ENCODE results near the gene ABLIM3.

ABLIM3 gene

GRCh38 chr5:149133795-149134777 is 7.2 kb upstream of the ABLIM3 start:
- no peak for DNase-seq (ENCODE audit: low read depth)

- DNase-seq (ENCODE audit: low read depth) = no peak
Measured at GRCh38 chr5:149134778-149135500, 6.4 kb upstream of the ABLIM3 start.

GRCh38 chr5:149135536-149136201 is 5.6 kb upstream of the ABLIM3 start:
- no peak for DNase-seq (ENCODE audit: low read depth)

- no peak for DNase-seq (ENCODE audit: low read depth)
Measured at GRCh38 chr5:149138182-149138923, 2.9 kb upstream of the ABLIM3 start.

- no peak for DNase-seq (ENCODE audit: low read depth)
Measured at GRCh38 chr5:149140197-149141002, 893 bp upstream of the ABLIM3 start.

GRCh38 chr5:149141957-149142851 is 911 bp downstream of the ABLIM3 start:
- no peak for DNase-seq (ENCODE audit: low read depth)

GRCh38 chr5:149143470-149143869 is 2.2 kb downstream of the ABLIM3 start:
- DNase-seq (ENCODE audit: low read depth) = no peak

- no peak for DNase-seq (ENCODE audit: low read depth)
Measured at GRCh38 chr5:149144637-149145036, 3.3 kb downstream of the ABLIM3 start.

GRCh38 chr5:149145138-149145537 is 3.8 kb downstream of the ABLIM3 start:
- no peak for DNase-seq (ENCODE audit: low read depth)

GRCh38 chr5:149147676-149148075 is 6.4 kb downstream of the ABLIM3 start:
- no peak for DNase-seq (ENCODE audit: low read depth)

GRCh38 chr5:149149942-149150341 is 8.6 kb downstream of the ABLIM3 start:
- no peak for DNase-seq (ENCODE audit: low read depth)

- DNase-seq (ENCODE audit: low read depth) = no peak
Measured at GRCh38 chr5:149150457-149150856, 9.2 kb downstream of the ABLIM3 start.

- DNase-seq (ENCODE audit: low read depth) = no peak
Measured at GRCh38 chr5:149151717-149152116, 10.4 kb downstream of the ABLIM3 start.

GRCh38 chr5:149152317-149152746 is 11.0 kb downstream of the ABLIM3 start:
- DNase-seq (ENCODE audit: low read depth) = no peak

- DNase-seq (ENCODE audit: low read depth) = no peak
Measured at GRCh38 chr5:149153193-149153750, 12.0 kb downstream of the ABLIM3 start.

- DNase-seq (ENCODE audit: low read depth) = no peak
Measured at GRCh38 chr5:149153751-149154610, 12.7 kb downstream of the ABLIM3 start.

- no peak for DNase-seq (ENCODE audit: low read depth)
Measured at GRCh38 chr5:149154650-149155049, 13.4 kb downstream of the ABLIM3 start.

- DNase-seq (ENCODE audit: low read depth) = no peak
Measured at GRCh38 chr5:149156435-149157083, 15.3 kb downstream of the ABLIM3 start.

Measured in stimulated activated CD8-positive, alpha-beta memory T cell treated with anti-CD3 and anti-CD28 coated beads, Interleukin-15, amount 100 ng/mL, for 1 hour (primary cell).